ENCODE measurements around the gene RNF222.
"Not testable (repeated sequence)": the region's sequence is repeated elsewhere in the genome, so short reads cannot be mapped to it uniquely, and the experiment has no call there.

The RNF222 gene

DNA sequence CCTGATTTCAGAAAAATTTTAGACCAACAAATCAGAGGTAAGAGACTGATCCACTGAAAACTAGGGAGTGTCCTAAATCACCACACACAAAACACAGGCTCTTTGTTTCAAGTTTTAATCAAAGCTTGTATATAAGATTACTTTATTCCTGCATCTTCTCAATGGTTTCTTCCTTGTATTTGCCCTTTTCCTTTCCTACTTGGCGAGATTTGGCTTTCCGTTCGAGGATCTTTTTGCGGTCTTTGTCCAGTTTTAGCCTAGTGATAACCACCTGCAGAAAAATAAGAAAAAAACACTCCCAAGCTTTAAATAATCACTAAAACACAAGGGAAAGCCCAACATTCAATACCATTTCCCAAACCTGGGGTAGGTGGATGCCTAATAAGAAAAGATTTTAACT is 20.2 kb downstream of the RNF222 start:
- DNase-seq = no peak

GRCh38 chr17:8376271-8377067 is 21.2 kb downstream of the RNF222 start, which contains the start of gene KRABD2:
KRABD2 (minus strand) TSS chr17:8376704.
- peak; percentile 64 for DNase-seq

- peak; percentile 44 for DNase-seq
Measured at GRCh38 chr17:8375738-8376259, 21.8 kb downstream of the RNF222 start.

GRCh38 chr17:8373856-8374255 is 23.8 kb downstream of the RNF222 start:
- DNase-seq = not testable (repeated sequence)

- DNase-seq = no peak
Measured at GRCh38 chr17:8372422-8372821, 25.2 kb downstream of the RNF222 start.

- DNase-seq = no peak
Measured at GRCh38 chr17:8371786-8372185, 25.8 kb downstream of the RNF222 start.

- no peak for DNase-seq
Measured at GRCh38 chr17:8369944-8370343, 27.7 kb downstream of the RNF222 start.

- no peak for DNase-seq
Measured at GRCh38 chr17:8368193-8368592, 29.4 kb downstream of the RNF222 start.

DNA sequence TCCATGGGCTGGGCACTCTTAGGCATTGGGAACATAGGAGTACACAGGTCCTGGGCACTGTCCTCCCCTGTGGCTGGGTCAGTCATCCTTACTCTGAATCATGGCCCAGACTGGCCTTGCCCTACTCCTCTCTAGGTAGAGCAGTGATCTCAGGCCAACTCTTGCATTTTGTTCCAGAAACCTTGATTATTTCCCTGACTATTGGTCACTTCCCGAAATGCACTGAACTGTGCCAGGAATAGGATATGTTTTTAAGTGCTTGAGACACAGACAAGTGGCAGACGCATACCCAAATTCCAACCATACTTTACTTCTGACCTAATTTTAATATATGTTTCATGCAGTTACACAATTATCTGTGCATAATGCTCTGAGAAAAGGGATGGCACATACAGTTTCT is 31.4 kb downstream of the RNF222 start:
- DNase-seq = no peak

GRCh38 chr17:8365143-8365542 is 32.5 kb downstream of the RNF222 start:
- no peak for DNase-seq

GRCh38 chr17:8362651-8363332 is 34.8 kb downstream of the RNF222 start:
- no peak for DNase-seq

DNA sequence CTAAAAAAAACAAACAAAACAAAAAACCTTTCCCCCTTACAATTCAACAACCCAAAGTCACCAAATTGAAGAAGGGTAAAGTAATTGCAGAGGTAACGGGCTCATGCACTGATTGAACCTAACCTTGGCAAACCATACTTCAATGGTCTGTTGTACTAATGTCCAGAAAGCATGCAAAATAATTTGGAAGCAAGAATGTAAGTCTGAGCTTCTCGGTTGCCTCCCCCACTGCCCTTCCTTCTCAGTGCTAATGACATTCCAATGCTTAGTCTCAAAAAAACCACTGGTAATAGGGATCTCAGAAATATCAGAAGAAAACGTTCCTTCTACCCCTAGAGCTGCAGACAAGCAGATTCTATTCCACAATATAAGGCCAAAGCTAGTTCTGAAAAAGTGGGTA is 36.9 kb downstream of the RNF222 start:
- no peak for DNase-seq

DNA sequence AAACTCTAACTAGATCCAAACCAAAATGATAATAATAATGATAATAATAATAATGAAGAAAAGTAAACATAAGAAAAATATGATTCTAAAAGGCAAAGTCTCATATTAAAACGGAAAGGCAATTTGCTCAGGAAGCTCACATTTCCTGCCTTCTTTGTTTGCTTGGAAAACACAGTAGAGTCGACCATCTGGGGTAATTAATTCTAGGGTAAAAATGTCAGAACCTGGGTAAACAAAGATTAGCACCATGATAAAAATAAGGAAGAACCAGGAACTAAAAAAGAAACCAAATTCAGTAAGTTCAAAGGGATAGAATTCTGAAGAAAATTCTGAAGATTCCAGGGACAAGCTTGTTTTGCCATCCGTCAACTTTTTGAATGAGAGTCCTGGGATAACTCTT is 37.4 kb downstream of the RNF222 start:
- DNase-seq = no peak

DNA sequence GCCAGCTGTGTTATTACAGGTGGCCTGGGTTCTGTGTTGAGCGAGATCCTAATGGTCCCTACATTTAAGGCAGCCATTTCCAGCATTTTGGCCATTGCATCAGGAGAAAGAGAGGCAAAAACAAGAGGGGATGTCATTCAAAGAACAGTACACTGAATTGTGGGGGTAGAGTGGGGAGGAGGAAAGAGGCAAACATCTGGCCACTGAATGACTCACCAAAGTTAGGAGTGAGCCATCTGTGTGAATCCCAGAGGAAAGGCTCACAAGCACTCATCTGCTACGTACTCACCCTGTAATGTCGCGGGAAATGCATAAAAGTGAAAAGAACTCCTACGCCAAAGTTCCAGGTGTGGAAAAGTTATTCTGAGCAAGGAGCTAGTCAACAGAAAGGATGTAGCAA is 37.9 kb downstream of the RNF222 start:
- DNase-seq = no peak

DNA sequence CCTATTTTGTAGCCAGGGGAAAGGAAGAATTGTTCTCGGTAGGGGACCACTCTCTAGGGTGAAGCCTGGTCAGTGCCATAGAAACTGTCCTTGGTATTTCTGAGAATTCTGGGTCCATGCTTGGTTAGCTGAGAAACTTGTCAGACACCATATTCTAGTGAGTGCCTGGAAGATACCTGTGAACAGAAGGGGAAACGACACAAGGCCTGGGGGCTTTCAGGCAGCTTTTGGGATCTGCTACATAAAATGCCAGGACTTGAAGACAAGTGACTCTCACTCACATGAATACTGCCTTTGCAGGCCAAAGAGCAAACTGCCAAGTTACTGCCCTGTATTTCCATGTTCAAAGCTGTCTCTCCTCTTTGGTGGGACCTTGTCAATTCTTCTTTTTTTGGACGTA is 39.7 kb downstream of the RNF222 start:
- DNase-seq = no peak

DNA sequence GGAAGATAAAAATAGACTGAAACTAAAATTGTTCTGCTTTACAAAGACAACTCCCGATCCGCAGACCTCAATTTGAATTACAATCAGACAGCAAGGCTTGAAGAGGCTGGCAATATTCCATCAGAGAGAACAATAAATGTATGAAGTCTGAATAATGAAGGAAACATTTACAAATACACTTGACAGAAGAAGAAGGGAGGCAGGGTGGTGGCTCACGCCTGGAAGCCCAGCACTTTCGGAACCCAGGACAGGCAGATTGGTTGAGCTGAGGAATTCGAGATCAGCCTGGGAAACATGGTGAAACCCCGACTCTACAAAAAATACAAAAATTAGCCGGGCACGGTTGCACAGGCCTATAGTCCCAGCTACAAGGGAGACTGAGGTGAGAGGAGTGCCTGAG is 43.4 kb downstream of the RNF222 start:
- DNase-seq = no peak

DNA sequence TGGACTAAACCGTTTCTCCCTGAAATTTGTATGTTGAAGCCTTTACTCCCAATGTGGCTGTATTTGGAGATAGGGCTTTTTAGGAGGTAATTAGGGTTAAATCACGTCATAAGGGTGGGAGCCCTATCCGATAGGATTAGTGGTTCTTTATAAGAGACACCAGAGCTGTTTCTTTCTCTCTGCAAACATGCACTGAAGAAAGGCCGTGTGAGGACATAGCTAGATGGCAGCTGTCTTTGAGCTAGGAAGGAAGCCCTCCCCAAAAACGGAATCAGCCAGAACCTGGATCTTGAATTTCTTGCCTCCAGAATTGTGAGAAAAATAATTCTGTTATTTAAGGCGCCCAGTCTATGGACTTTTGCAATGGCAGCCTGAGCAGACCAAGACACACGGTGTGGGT is 43.9 kb downstream of the RNF222 start:
- no peak for DNase-seq

- DNase-seq = no peak
Measured at GRCh38 chr17:8350339-8350738, 47.3 kb downstream of the RNF222 start.

DNA sequence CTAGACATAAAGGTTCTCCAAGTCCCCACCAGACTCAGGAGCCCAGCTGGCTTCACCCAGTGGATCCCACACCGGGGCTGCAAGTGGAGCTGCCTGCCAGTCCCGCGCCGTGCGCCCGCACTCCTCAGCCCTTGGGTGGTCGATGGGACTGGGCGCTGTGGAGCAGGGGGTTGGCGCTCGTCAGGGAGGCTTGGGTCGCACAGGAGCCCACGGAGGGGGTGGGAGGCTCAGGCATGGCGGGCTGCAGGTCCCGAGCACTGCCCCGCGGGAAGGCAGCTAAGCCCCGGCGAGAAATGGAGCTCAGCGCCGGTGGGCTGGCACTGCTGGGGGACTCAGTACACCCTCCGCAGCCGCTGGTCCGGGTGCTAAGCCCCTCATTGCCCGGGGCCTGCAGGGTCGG is 50.6 kb downstream of the RNF222 start:
- DNase-seq = not testable (repeated sequence)

GRCh38 chr17:8345951-8346665 is 51.5 kb downstream of the RNF222 start:
- DNase-seq = no peak

GRCh38 chr17:8345052-8345690 is 52.5 kb downstream of the RNF222 start:
- no peak for DNase-seq

- DNase-seq = no peak
Measured at GRCh38 chr17:8341456-8341855, 56.2 kb downstream of the RNF222 start.
